ENCODE measurements around the gene OSBPL10.

DNA sequence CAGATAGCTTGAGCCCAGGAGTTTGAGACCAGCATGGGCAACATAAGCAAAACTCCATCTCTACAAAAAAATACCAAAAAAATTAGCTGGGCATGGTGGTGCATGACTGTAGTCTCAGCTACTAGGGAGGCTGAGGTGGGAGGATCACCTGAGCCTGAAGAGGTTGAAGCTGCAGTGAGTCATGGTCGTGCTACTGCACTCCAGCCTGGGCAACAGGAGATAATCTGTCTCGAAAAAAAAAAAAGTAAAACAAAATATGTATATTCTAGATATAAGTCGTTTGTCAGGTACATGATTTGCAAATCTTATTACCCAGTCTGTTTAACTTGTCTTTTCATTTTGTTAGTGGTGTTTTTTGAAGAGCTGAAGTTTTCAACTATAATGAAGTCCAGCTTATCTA is 40.7 kb upstream of the OSBPL10 start:
- TF ChIP-seq CREB1 (IDR thresholded peaks at IDR 0.05): no peak
- TF ChIP-seq, protein P1, sequence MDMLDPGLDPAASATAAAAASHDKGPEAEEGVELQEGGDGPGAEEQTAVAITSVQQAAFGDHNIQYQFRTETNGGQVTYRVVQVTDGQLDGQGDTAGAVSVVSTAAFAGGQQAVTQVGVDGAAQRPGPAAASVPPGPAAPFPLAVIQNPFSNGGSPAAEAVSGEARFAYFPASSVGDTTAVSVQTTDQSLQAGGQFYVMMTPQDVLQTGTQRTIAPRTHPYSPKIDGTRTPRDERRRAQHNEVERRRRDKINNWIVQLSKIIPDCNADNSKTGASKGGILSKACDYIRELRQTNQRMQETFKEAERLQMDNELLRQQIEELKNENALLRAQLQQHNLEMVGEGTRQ (IDR thresholded peaks at IDR 0.05; ENCODE audit: low read length): no peak
- TF ChIP-seq, protein P2, sequence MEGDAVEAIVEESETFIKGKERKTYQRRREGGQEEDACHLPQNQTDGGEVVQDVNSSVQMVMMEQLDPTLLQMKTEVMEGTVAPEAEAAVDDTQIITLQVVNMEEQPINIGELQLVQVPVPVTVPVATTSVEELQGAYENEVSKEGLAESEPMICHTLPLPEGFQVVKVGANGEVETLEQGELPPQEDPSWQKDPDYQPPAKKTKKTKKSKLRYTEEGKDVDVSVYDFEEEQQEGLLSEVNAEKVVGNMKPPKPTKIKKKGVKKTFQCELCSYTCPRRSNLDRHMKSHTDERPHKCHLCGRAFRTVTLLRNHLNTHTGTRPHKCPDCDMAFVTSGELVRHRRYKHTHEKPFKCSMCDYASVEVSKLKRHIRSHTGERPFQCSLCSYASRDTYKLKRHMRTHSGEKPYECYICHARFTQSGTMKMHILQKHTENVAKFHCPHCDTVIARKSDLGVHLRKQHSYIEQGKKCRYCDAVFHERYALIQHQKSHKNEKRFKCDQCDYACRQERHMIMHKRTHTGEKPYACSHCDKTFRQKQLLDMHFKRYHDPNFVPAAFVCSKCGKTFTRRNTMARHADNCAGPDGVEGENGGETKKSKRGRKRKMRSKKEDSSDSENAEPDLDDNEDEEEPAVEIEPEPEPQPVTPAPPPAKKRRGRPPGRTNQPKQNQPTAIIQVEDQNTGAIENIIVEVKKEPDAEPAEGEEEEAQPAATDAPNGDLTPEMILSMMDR (IDR thresholded peaks at IDR 0.05; ENCODE audit: control extremely low read depth in 1 of 3, insufficient read depth in 1 of 3, low read depth in 1 of 3, low read length in 3 of 3): no peak
- no peak for TF ChIP-seq JUND (IDR thresholded peaks at IDR 0.05; ENCODE audit: low read length)
- TF ChIP-seq BRCA1 (IDR thresholded peaks at IDR 0.05; ENCODE audit: low read depth, low read length): no peak
- no peak for TF ChIP-seq RAD21 (IDR thresholded peaks at IDR 0.05 in 1 of 2, conservative IDR thresholded peaks at IDR 0.05 in 1 of 2; ENCODE audit: low read depth in 2 of 2, low read length in 2 of 2)
- TF ChIP-seq GTF2F1 (IDR thresholded peaks at IDR 0.05; ENCODE audit: borderline replicate concordance, low read depth, low read length): no peak
- TF ChIP-seq RFX5 (IDR thresholded peaks at IDR 0.05; ENCODE audit: borderline replicate concordance, low read depth, low read length): no peak
- TF ChIP-seq POLR2A (IDR thresholded peaks at IDR 0.05; ENCODE audit: control extremely low read depth in 1 of 2, low read depth in 2 of 2, low read length in 2 of 2): no peak
